Gastrocnemius medialis (tissue), 4 donors: Measurements from ENCODE around the gene NOTCH1. TPM values are rescaled to one million over a fixed set of nuclear protein-coding genes. Genes with fewer than 3 reads are reported as not detected.
"Not testable (repeated sequence)": the region's sequence is repeated elsewhere in the genome, so short reads cannot be mapped to it uniquely, and the experiment has no call there.

Source experiments
- ATAC-seq, 2 donors: fragments of 150-250 bp; one replicate each; pipeline ENCODE4 v1.9.1; 2016
- DNase-seq, 2 donors: peaks; one replicate each; pipeline ENCODE4 v3.0.0-alpha.2; 2019
- H3K27ac ChIP-seq, 4 donors: fragments of 200-600 bp; sonication (generic); 1 replicate in 1 of 4; 2 replicates in 3 of 4; pipeline ENCODE4 v1.5.1; 2016 to 2018; ENCODE audit warnings: mild to moderate bottlenecking in 2 of 4, moderate library complexity in 1 of 4
- H3K27me3 ChIP-seq, 3 donors: fragments of 200-600 bp; sonication (generic) in 2 of 3; 1 replicate in 1 of 3; 2 replicates in 2 of 3; pipeline versions ENCODE4 v1.5.1 to v1.6.0; 2016 to 2019; ENCODE audit warnings: mild to moderate bottlenecking in 1 of 3, moderate library complexity in 1 of 3
- H3K36me3 ChIP-seq, 2 donors: fragments of 200-600 bp; sonication (generic) in 1 of 2; one replicate each; pipeline ENCODE4 v1.5.1; 2017 to 2018
- H3K4me1 ChIP-seq, 2 donors: fragments of 200-600 bp; sonication (generic) in 1 of 2; one replicate each; pipeline ENCODE4 v1.5.1; 2016 to 2017; ENCODE audit warnings: mild to moderate bottlenecking in 2 of 2
- H3K4me3 ChIP-seq, 4 donors: fragments of 200-600 bp; sonication (generic) in 3 of 4; 1 replicate in 1 of 4; 2 replicates in 3 of 4; pipeline ENCODE4 v1.5.1; 2016 to 2019; ENCODE audit warnings: mild to moderate bottlenecking in 2 of 4
- H3K9me3 ChIP-seq, 3 donors: fragments of 200-600 bp; sonication (generic) in 2 of 3; 1 replicate in 1 of 3; 2 replicates in 2 of 3; pipeline ENCODE4 v1.5.1; 2016 to 2019
- CTCF ChIP-seq, 5 experiments: fragments of 450-650 bp in 3 of 5; fragments of 200-600 bp in 2 of 5; sonication (generic) in 2 of 5; IDR thresholded peaks in 4 of 5; conservative IDR thresholded peaks in 1 of 5; 1 replicate in 4 of 5; 2 replicates in 1 of 5; pipeline ENCODE4 v1.5.1; 2016 to 2019; ENCODE audit warnings: antibody characterized with exemption in 5 of 5, mild to moderate bottlenecking in 3 of 5, moderate library complexity in 3 of 5
- POLR2A ChIP-seq, 2 donors: fragments of 450-650 bp; IDR thresholded peaks; one replicate each; pipeline ENCODE4 v1.6.1; 2017; ENCODE audit warnings: antibody characterized with exemption in 2 of 2, mild to moderate bottlenecking in 2 of 2, moderate library complexity in 2 of 2
- in situ Hi-C, 4 donors: fragments of 200-750 bp; cut with MboI; loops; one replicate each; pipeline versions ENCODE4 v1.15.0 to v1.8.0; 2017; ENCODE audit warnings: low sequenced_read_pairs in 4 of 4
- intact Hi-C: fragments of 100-400 bp; cut with DNase I; formaldehyde crosslinking; loops from one replicate; pipeline ENCODE4 v1.15.1; 2023; ENCODE audit warnings: low total_unique reads
- total RNA-seq, 4 donors: library from RNA; depleted of rRNA; stranded (reverse); fragments of >200 nt; gene quantifications; one replicate each; pipeline versions ENCODE4 v1.1.0 to v1.2.3, GENCODE V29; 2016

The NOTCH1 gene
- total RNA-seq, 4 donors from 2014 or later, result 6.3 to 15.4 (median 8.2) TPM

GRCh38 chr9:136584401-136584932 lies 38.6 kb upstream of the NOTCH1 start:
- Histone ChIP-seq H3K4me1 (peaks cover 0 to 13% of the 10 kb centered on the region in 2 donors), H3K36me3 (no peaks in the 10 kb centered on the region), H3K4me3 (no peak overlapping the region), H3K27ac (no peak overlapping the region), H3K27me3 (peaks cover 0 to 8% (median 7%) of the 10 kb centered on the region in 3 donors), H3K9me3 (no peaks in the 10 kb centered on the region)
- in situ Hi-C loops, result no loop called here
- no peak for TF ChIP-seq CTCF (IDR thresholded peaks at IDR 0.05 in 4 of 5, conservative IDR thresholded peaks at IDR 0.05 in 1 of 5)
- no peak for TF ChIP-seq POLR2A (IDR thresholded peaks at IDR 0.05)
- no peak for DNase-seq
- ATAC-seq, result no peak
- intact Hi-C loops, result no loop called here

GRCh38 chr9:136582977-136583735 lies 37.3 kb upstream of the NOTCH1 start:
- Histone ChIP-seq H3K27ac (no peak overlapping the region), H3K27me3 (peaks cover 0 to 8% (median 7%) of the 10 kb centered on the region in 3 donors), H3K36me3 (no peaks in the 10 kb centered on the region), H3K4me1 (peaks cover 0 to 13% of the 10 kb centered on the region in 2 donors), H3K9me3 (no peaks in the 10 kb centered on the region), H3K4me3 (no peak overlapping the region)
- no peak for TF ChIP-seq CTCF (IDR thresholded peaks at IDR 0.05 in 4 of 5, conservative IDR thresholded peaks at IDR 0.05 in 1 of 5)
- no peak for TF ChIP-seq POLR2A (IDR thresholded peaks at IDR 0.05)
- intact Hi-C loops, result no loop called here
- DNase-seq, result no peak
- ATAC-seq, result no peak
- in situ Hi-C loops, result no loop called here

DNA sequence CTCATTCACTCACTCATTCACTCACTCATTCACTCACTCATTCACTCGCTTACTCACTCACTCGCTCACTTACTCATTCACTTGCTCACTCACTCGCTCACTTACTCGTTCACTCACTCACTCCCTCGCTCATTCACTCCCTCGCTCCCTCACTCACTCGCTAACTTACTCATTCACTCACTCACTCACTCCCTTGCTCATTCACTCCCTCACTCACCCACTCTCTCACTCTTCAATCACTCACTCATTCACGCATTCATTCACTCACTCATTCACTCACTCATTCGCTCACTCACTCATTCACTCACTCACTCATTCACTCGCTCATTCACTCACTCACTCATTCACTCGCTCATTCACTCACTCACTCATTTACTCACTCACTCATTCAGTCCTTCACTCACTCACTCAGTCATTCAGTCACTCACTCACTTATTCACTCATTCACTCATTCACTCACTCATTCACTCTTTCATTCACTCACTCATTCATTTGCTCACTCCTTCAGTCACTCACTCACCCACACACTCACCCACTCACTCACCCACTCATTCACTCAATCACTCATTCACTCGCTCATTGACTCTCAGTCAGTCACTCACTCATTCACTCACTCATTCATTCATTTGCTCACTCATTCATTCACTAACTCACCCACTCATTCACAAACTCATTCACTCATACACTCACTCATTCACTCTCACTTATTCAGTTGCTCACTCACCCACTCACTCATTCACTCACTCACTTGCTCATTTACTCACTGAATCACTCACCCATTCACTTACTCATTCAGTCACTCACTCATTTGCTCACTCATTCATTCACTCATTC lies 36.0 kb upstream of the NOTCH1 start:
- no peak overlapping the region for H3K27ac ChIP-seq

GRCh38 chr9:136579650-136580219 lies 33.9 kb upstream of the NOTCH1 start:
- ATAC-seq, in situ Hi-C loops, intact Hi-C loops: not testable (repeated sequence)

More for the DNA sequence above, 36.0 kb upstream of the NOTCH1 start:
- intact Hi-C loops, result no loop called here
- H3K4me1 ChIP-seq, result peaks cover 0 to 1% of the 10 kb centered on the region in 2 donors
- in situ Hi-C loops, result no loop called here
- DNase-seq, result no peak
- H3K36me3 ChIP-seq, result no peaks in the 10 kb centered on the region
- H3K9me3 ChIP-seq, result no peaks in the 10 kb centered on the region
- TF ChIP-seq CTCF (IDR thresholded peaks at IDR 0.05 in 4 of 5, conservative IDR thresholded peaks at IDR 0.05 in 1 of 5) (no peak), POLR2A (IDR thresholded peaks at IDR 0.05) (no peak)
- ATAC-seq, result no peak
- peaks cover 0 to 1% (median under 1%) of the 10 kb centered on the region in 3 donors for H3K27me3 ChIP-seq
- H3K4me3 ChIP-seq, result no peak overlapping the region

More at GRCh38 chr9:136579650-136580219, 33.9 kb upstream of the NOTCH1 start:
- DNase-seq, H3K4me1 ChIP-seq, H3K4me3 ChIP-seq, H3K27me3 ChIP-seq, H3K36me3 ChIP-seq, H3K9me3 ChIP-seq, H3K27ac ChIP-seq: not testable (repeated sequence)
